Adrenal gland (tissue), 19 donors: ENCODE data around the gene CEP76. TPM values are rescaled to one million over a fixed set of nuclear protein-coding genes. Genes with fewer than 3 reads are reported as not detected.
A peak's percentile ranks its signal among the peaks of the same experiment; 100 is the strongest.

Experiments
- DNase-seq, 7 donors: peaks; one replicate each; pipeline ENCODE4 v3.0.0-alpha.2; 2019 to 2020
- H3K27ac ChIP-seq, 5 donors: fragments of 200-600 bp; sonication (generic) in 4 of 5; 1 replicate in 3 of 5; 2 replicates in 2 of 5; pipeline versions ENCODE4 v1.5.1 to v1.8.0; 2016 to 2020; ENCODE audit warnings: mild to moderate bottlenecking in 1 of 5
- H3K27me3 ChIP-seq: fragments of 200-600 bp; 2 replicates; pipeline ENCODE4 v1.8.0; 2021
- H3K36me3 ChIP-seq, 2 donors: fragments of 200-600 bp; replicated peaks in 1 of 2; 1 replicate in 1 of 2; 2 replicates in 1 of 2; pipeline versions ENCODE4 v1.5.1 to v1.8.0; 2018 to 2022
- H3K4me1 ChIP-seq, 2 donors: fragments of 200-600 bp; replicated peaks in 1 of 2; 1 replicate in 1 of 2; 2 replicates in 1 of 2; pipeline versions ENCODE4 v1.5.1 to v1.8.0; 2018 to 2021
- H3K4me3 ChIP-seq, 4 donors: fragments of 200-600 bp; sonication (generic) in 3 of 4; one replicate each; pipeline ENCODE4 v1.5.1; 2016 to 2018
- H3K9me3 ChIP-seq, 3 donors: fragments of 200-600 bp; sonication (generic) in 1 of 3; replicated peaks in 1 of 3; 1 replicate in 2 of 3; 2 replicates in 1 of 3; pipeline versions ENCODE4 v1.5.1 to v1.8.0; 2016 to 2021
- CTCF ChIP-seq, 6 experiments: fragments of 450-650 bp in 4 of 6; fragments of 200-600 bp in 2 of 6; sonication (generic) in 1 of 6; IDR thresholded peaks; 1 replicate in 5 of 6; 2 replicates in 1 of 6; pipeline versions ENCODE4 v1.5.1 to v1.8.0; 2016 to 2021; ENCODE audit warnings: antibody characterized with exemption in 6 of 6, mild to moderate bottlenecking in 2 of 6, moderate library complexity in 1 of 6
- POLR2A ChIP-seq, 2 donors: fragments of 450-650 bp; IDR thresholded peaks; one replicate each; pipeline ENCODE4 v1.6.1; 2017; ENCODE audit warnings: antibody characterized with exemption in 2 of 2, mild to moderate bottlenecking in 2 of 2, moderate library complexity in 1 of 2
- WGBS, 4 donors: extraction: QIAGEN DNeasy Blood & Tissue Kit in 2 of 4; methylation state at CpG; one replicate each; pipeline versions ENCODE4 v1.1.5 to v1.1.7; 2013 to 2017; 5-methylcytosine and 5-hydroxymethylcytosine counted together
- intact Hi-C, 2 donors: fragments of 100-400 bp; cut with DNase I; formaldehyde crosslinking; loops; one replicate each; pipeline versions ENCODE4 v1.14.1 to v1.15.0; 2022 to 2023
- long read RNA-seq, 10 donors: library from polyadenylated mRNA in 3 of 10; unstranded in 2 of 10; stranded (forward) in 1 of 10; transcript quantifications; one replicate each; pipeline ENCODE4 v2.0.0 and lab custom pipeline, GENCODE V29; 2021 to 2026
- polyA plus RNA-seq, 3 donors: library from polyadenylated mRNA; stranded (reverse); fragments of 200-250 nt in 2 of 3; fragments of 350-450 nt in 1 of 3; fragmentation: Illumina TruSeq in 1 of 3; extraction: RNeasy Lipid Tissue Mini Kit (QIAGEN cat#74804) in 1 of 3; gene quantifications; one replicate each; pipeline ENCODE4 v1.2.3, GENCODE V29; 2013 to 2014
- total RNA-seq, 9 donors: library from RNA; depleted of rRNA in 4 of 9; stranded (reverse); fragments of >200 nt in 4 of 9; fragments of 120-200 nt in 1 of 9; fragmentation: NEBNext Ultra II Directional in 1 of 9; extraction: Animal tissue kit (Norgen Biotek cat#: 25700) in 1 of 9; gene quantifications; one replicate each; pipeline versions ENCODE4 v1.1.0 to v1.2.4, GENCODE V29; 2013 to 2023
- donor health status: healthy with polysubstance abuse.
- donor health status: Bipolar disorder and iron deficiency.
- donor health status: DM: yes; HTN: yes; CAD: no.
- donor health status: DM: no; HTN: no; CAD: no.
- donor health status: DM: no; HTN: no; CAD: no.
- donor health status: DM: yes; HTN: yes; CAD: no.

CEP76 gene
- total RNA-seq (10 to 100 TPM in 2 of 9 donors, 1 to 10 TPM in 7; 2.8 to 32.2 (median 8.9) TPM), polyA plus RNA-seq (1 to 10 TPM; 2.6 to 7.9 (median 3.0) TPM)
- long read RNA-seq, donor 1, partial matches to known transcripts, result 0 of 1 reads
- long read RNA-seq, donor 1, other reads (novel, unspliced or antisense), result 0 of 1 reads
- long read RNA-seq, donor 2, partial matches to known transcripts, result 0 of 2 reads
- long read RNA-seq, donor 2, other reads (novel, unspliced or antisense), result 0 of 2 reads
- long read RNA-seq, donor 3, result 0 reads
- long read RNA-seq, donor 4, partial matches to known transcripts, result 0 of 6 reads
- long read RNA-seq, donor 4, other reads (novel, unspliced or antisense), result 2 of 6 reads
- long read RNA-seq, donor 5, transcript CEP76-201 (12 exons, 2,939 nt), result major isoform, 10 of 14 reads
- long read RNA-seq, donor 5, partial matches to known transcripts, result 0 of 14 reads
- long read RNA-seq, donor 5, other reads (novel, unspliced or antisense), result 3 of 14 reads
- long read RNA-seq, donor 6, partial matches to known transcripts, result 0 of 4 reads
- long read RNA-seq, donor 6, other reads (novel, unspliced or antisense), result 0 of 4 reads
- long read RNA-seq, donor 7, partial matches to known transcripts, result 0 of 2 reads
- long read RNA-seq, donor 7, other reads (novel, unspliced or antisense), result 0 of 2 reads
- long read RNA-seq, donor 8, partial matches to known transcripts, result 50 of 146 reads
- long read RNA-seq, donor 8, other reads (novel, unspliced or antisense), result 94 of 146 reads
- long read RNA-seq, donor 9, partial matches to known transcripts, result 0 of 1 reads
- long read RNA-seq, donor 9, other reads (novel, unspliced or antisense), result 0 of 1 reads
- long read RNA-seq, donor 10, result 0 reads

- H3K9me3 ChIP-seq, result no peaks in the 10 kb centered on the region
- WGBS, 4 donors, result 0% methylated on average over 25 to 89 of the region's 89 CpGs
- H3K27ac ChIP-seq, result peak within 1 kb of the TSS; percentile 76 to 98 (median 93)
- intact Hi-C loops, result no loop called here
- H3K4me3 ChIP-seq, result peak within 1 kb of the TSS; percentile 71 to 98 (median 90)
- H3K4me1 ChIP-seq, result peaks cover 11 to 35% of the 10 kb centered on the region in 2 donors
- H3K36me3 ChIP-seq, result peaks cover 0 to 7% of the 10 kb centered on the region in 2 donors
- TF ChIP-seq POLR2A (IDR thresholded peaks at IDR 0.05) (peak; percentile 88 to 95), CTCF (IDR thresholded peaks at IDR 0.05) (peak in 1 of 6 experiments; percentile 12)
- no peaks in the 10 kb centered on the region for H3K27me3 ChIP-seq
- DNase-seq, result peak; percentile 87 to 92 (median 90)
Measured at GRCh38 chr18:12702221-12703095, at the start of gene CEP76, which contains the start of gene PSMG2. TSS of gene CEP76 (minus strand) at chr18:12702723. CDS start at chr18:12702548, 175 bp downstream. TSS of gene PSMG2 (plus strand) at chr18:12703042. CDS start at chr18:12703108, 66 bp downstream.

GRCh38 chr18:12751891-12752290 is 49.4 kb upstream of the CEP76 start:
- 45 to 67% (median 64%) methylated on average over 3 to 4 of the region's 4 CpGs for WGBS, 4 donors

GRCh38 chr18:12751503-12751884 is 49.0 kb upstream of the CEP76 start:
- TF ChIP-seq POLR2A (IDR thresholded peaks at IDR 0.05) (no peak), CTCF (IDR thresholded peaks at IDR 0.05) (no peak)
- H3K9me3 ChIP-seq, result no peaks in the 10 kb centered on the region
- H3K4me1 ChIP-seq, result peaks cover 0 to 7% of the 10 kb centered on the region in 2 donors
- no peak overlapping the region for H3K4me3 ChIP-seq
- 87 to 100% (median 96%) methylated on average over 2 to 5 of the region's 5 CpGs for WGBS, 4 donors
- no peak overlapping the region for H3K27ac ChIP-seq
- H3K27me3 ChIP-seq, result no peaks in the 10 kb centered on the region
- peak in 1 of 7 donors; percentile 40 for DNase-seq
- no peaks in the 10 kb centered on the region for H3K36me3 ChIP-seq
- intact Hi-C loops, result no loop called here

More at GRCh38 chr18:12751891-12752290, 49.4 kb upstream of the CEP76 start:
- peaks cover 0 to 7% of the 10 kb centered on the region in 2 donors for H3K4me1 ChIP-seq
- H3K9me3 ChIP-seq, result no peaks in the 10 kb centered on the region
- peak in 1 of 7 donors; percentile 45 for DNase-seq
- no peaks in the 10 kb centered on the region for H3K27me3 ChIP-seq
- H3K27ac ChIP-seq, result no peak overlapping the region
- intact Hi-C loops, result no loop called here
- no peak for TF ChIP-seq POLR2A (IDR thresholded peaks at IDR 0.05)
- no peak for TF ChIP-seq CTCF (IDR thresholded peaks at IDR 0.05)
- no peak overlapping the region for H3K4me3 ChIP-seq
- no peaks in the 10 kb centered on the region for H3K36me3 ChIP-seq
